Measurements from ENCODE around the gene LRRC1.

GRCh38 chr6:53959717-53960116 is 164.9 kb downstream of the LRRC1 start:
- TF ChIP-seq, protein P1, sequence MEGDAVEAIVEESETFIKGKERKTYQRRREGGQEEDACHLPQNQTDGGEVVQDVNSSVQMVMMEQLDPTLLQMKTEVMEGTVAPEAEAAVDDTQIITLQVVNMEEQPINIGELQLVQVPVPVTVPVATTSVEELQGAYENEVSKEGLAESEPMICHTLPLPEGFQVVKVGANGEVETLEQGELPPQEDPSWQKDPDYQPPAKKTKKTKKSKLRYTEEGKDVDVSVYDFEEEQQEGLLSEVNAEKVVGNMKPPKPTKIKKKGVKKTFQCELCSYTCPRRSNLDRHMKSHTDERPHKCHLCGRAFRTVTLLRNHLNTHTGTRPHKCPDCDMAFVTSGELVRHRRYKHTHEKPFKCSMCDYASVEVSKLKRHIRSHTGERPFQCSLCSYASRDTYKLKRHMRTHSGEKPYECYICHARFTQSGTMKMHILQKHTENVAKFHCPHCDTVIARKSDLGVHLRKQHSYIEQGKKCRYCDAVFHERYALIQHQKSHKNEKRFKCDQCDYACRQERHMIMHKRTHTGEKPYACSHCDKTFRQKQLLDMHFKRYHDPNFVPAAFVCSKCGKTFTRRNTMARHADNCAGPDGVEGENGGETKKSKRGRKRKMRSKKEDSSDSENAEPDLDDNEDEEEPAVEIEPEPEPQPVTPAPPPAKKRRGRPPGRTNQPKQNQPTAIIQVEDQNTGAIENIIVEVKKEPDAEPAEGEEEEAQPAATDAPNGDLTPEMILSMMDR (IDR thresholded peaks at IDR 0.05 in 8 of 11, conservative IDR thresholded peaks at IDR 0.05 in 3 of 11) = no peak
- no peak for TF ChIP-seq POLR2AphosphoS5 (IDR thresholded peaks at IDR 0.05)

Data from spleen (tissue), 7 donors.